HG03175 (cell line): ENCODE data around the gene RASAL1.

Experiments used
- ATAC-seq: cut with Tn5 transposase; IDR thresholded peaks from one replicate; pipeline ENCODE4 v1.9.1; 2021; ENCODE audit warnings: mild to moderate bottlenecking, moderate library complexity; ENCODE audit not compliant: unreplicated experiment

Gene RASAL1

GRCh38 chr12:113061061-113061694, 74.4 kb downstream of the RASAL1 start:
- ATAC-seq = no peak

GRCh38 chr12:113060336-113060960, 75.1 kb downstream of the RASAL1 start:
- no peak for ATAC-seq

GRCh38 chr12:113059071-113059595, 76.4 kb downstream of the RASAL1 start:
- ATAC-seq = no peak

- ATAC-seq = no peak
Observed at GRCh38 chr12:113058553-113058952, 77.0 kb downstream of the RASAL1 start.

- ATAC-seq = no peak
Observed at GRCh38 chr12:113057565-113058485, 77.7 kb downstream of the RASAL1 start.

- no peak for ATAC-seq
Observed at GRCh38 chr12:113056631-113057488, 78.7 kb downstream of the RASAL1 start, which contains the start of gene DTX1. DTX1 (plus strand) TSS chr12:113056730; CDS start chr12:113058193, 1,463 bp downstream.

GRCh38 chr12:113056381-113056630, 79.3 kb downstream of the RASAL1 start:
- no peak for ATAC-seq

GRCh38 chr12:113055594-113056380, 79.8 kb downstream of the RASAL1 start:
- ATAC-seq = no peak

- no peak for ATAC-seq
Observed at GRCh38 chr12:113054948-113055486, 80.5 kb downstream of the RASAL1 start.

- no peak for ATAC-seq
Observed at GRCh38 chr12:113052326-113052725, 83.2 kb downstream of the RASAL1 start.

- no peak for ATAC-seq
Observed at GRCh38 chr12:113051759-113052158, 83.8 kb downstream of the RASAL1 start.

- no peak for ATAC-seq
Observed at GRCh38 chr12:113050795-113051194, 84.8 kb downstream of the RASAL1 start.

- no peak for ATAC-seq
Observed at GRCh38 chr12:113049976-113050742, 85.4 kb downstream of the RASAL1 start.
